ENCODE results near the gene SMC1A.

GRCh38 chrX:53422861-53423306, 430 bp upstream of the SMC1A start, which contains the start of gene RIBC1:
- no peak for TF ChIP-seq POLR2AphosphoS5 (IDR thresholded peaks at IDR 0.05)
- TF ChIP-seq, protein P1, sequence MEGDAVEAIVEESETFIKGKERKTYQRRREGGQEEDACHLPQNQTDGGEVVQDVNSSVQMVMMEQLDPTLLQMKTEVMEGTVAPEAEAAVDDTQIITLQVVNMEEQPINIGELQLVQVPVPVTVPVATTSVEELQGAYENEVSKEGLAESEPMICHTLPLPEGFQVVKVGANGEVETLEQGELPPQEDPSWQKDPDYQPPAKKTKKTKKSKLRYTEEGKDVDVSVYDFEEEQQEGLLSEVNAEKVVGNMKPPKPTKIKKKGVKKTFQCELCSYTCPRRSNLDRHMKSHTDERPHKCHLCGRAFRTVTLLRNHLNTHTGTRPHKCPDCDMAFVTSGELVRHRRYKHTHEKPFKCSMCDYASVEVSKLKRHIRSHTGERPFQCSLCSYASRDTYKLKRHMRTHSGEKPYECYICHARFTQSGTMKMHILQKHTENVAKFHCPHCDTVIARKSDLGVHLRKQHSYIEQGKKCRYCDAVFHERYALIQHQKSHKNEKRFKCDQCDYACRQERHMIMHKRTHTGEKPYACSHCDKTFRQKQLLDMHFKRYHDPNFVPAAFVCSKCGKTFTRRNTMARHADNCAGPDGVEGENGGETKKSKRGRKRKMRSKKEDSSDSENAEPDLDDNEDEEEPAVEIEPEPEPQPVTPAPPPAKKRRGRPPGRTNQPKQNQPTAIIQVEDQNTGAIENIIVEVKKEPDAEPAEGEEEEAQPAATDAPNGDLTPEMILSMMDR (IDR thresholded peaks at IDR 0.05) = no peak

Measured in esophagus muscularis mucosa (tissue), 3 donors.